ENCODE measurements around the gene PKHD1. TPM values are rescaled to one million over a fixed set of nuclear protein-coding genes. Genes with fewer than 3 reads are reported as not detected.

Gene PKHD1
- polyA plus RNA-seq, 1 of the 3 experiments (the other 2 are of a cell fraction): not detected

GRCh38 chr6:52123251-52123650 lies 35.8 kb upstream of the PKHD1 start:
- Histone ChIP-seq H3K4me1 (ENCODE audit: control insufficient read depth in 1 of 2, insufficient read depth in 2 of 2, low read depth in 1 of 2, low read length in 1 of 2) (no peaks in the 10 kb centered on the region), H3K9me3 (no peaks in the 10 kb centered on the region), H3K79me2 (ENCODE audit: insufficient read depth) (no peaks in the 10 kb centered on the region), H3K9ac (no peak overlapping the region), H3F3A (replicated peaks; ENCODE audit: insufficient read depth) (no peaks in the 10 kb centered on the region), H2AFZ (ENCODE audit: low read depth) (no peak overlapping the region), H4K20me1 (ENCODE audit: insufficient read depth) (no peaks in the 10 kb centered on the region), H3K9me2 (no peaks in the 10 kb centered on the region), H3K4me2 (no peak overlapping the region), H3K4me3 (ENCODE audit: low read depth in 2 of 2, low read length in 1 of 2) (no peak overlapping the region), H3K36me3 (replicated peaks in 1 of 2; ENCODE audit: control insufficient read depth in 1 of 2, insufficient read depth in 2 of 2, low read length in 1 of 2) (no peaks in the 10 kb centered on the region), H3K27ac (ENCODE audit: low read depth in 2 of 2, low read length in 1 of 2) (no peak overlapping the region), H3K27me3 (ENCODE audit: insufficient read depth) (no peaks in the 10 kb centered on the region)
- TF ChIP-seq REST (IDR thresholded peaks at IDR 0.05; ENCODE audit: low read depth, low read length) (no peak), NFIC (IDR thresholded peaks at IDR 0.05; ENCODE audit: borderline replicate concordance) (no peak), FOXJ3 (CRISPR knock-in tag; IDR thresholded peaks at IDR 0.05) (no peak), EZH2phosphoT487 (IDR thresholded peaks at IDR 0.05; ENCODE audit: borderline replicate concordance, low read depth) (no peak), MXI1 (IDR thresholded peaks at IDR 0.05; ENCODE audit: low read depth, low read length) (no peak), MAX (IDR thresholded peaks at IDR 0.05; ENCODE audit: low read depth) (no peak), RCOR1 (IDR thresholded peaks at IDR 0.05; ENCODE audit: low read length) (no peak), SIN3A (IDR thresholded peaks at IDR 0.05; ENCODE audit: borderline replicate concordance, low read depth, low read length) (no peak)
- TF ChIP-seq, protein P1, sequence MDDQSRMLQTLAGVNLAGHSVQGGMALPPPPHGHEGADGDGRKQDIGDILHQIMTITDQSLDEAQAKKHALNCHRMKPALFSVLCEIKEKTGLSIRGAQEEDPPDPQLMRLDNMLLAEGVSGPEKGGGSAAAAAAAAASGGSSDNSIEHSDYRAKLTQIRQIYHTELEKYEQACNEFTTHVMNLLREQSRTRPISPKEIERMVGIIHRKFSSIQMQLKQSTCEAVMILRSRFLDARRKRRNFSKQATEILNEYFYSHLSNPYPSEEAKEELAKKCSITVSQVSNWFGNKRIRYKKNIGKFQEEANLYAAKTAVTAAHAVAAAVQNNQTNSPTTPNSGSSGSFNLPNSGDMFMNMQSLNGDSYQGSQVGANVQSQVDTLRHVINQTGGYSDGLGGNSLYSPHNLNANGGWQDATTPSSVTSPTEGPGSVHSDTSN (IDR thresholded peaks at IDR 0.05): no peak
- TF ChIP-seq, protein P2, sequence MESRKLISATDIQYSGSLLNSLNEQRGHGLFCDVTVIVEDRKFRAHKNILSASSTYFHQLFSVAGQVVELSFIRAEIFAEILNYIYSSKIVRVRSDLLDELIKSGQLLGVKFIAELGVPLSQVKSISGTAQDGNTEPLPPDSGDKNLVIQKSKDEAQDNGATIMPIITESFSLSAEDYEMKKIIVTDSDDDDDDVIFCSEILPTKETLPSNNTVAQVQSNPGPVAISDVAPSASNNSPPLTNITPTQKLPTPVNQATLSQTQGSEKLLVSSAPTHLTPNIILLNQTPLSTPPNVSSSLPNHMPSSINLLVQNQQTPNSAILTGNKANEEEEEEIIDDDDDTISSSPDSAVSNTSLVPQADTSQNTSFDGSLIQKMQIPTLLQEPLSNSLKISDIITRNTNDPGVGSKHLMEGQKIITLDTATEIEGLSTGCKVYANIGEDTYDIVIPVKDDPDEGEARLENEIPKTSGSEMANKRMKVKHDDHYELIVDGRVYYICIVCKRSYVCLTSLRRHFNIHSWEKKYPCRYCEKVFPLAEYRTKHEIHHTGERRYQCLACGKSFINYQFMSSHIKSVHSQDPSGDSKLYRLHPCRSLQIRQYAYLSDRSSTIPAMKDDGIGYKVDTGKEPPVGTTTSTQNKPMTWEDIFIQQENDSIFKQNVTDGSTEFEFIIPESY (IDR thresholded peaks at IDR 0.05; ENCODE audit: borderline replicate concordance, low read depth): no peak
- TF ChIP-seq, protein P3, sequence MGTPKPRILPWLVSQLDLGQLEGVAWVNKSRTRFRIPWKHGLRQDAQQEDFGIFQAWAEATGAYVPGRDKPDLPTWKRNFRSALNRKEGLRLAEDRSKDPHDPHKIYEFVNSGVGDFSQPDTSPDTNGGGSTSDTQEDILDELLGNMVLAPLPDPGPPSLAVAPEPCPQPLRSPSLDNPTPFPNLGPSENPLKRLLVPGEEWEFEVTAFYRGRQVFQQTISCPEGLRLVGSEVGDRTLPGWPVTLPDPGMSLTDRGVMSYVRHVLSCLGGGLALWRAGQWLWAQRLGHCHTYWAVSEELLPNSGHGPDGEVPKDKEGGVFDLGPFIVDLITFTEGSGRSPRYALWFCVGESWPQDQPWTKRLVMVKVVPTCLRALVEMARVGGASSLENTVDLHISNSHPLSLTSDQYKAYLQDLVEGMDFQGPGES (IDR thresholded peaks at IDR 0.05; ENCODE audit: low read depth, low read length): no peak
- CTCF ChIA-PET: interaction anchor here (0.6 to 1.6 kb wide), 2 partner anchors 40 to 141 kb away, joined by 3 to 6 read pairs; no protein-coding TSS in a partner anchor
- no peak for DNase-seq
- POLR2A ChIA-PET: no interaction called here
- WGBS (ENCODE audit: low lambda C conversion rate): 19% methylated on average over 1 of the region's 1 CpG

All from SK-N-SH (cell line).